Retinal pigment epithelial cell (primary cell): ENCODE measurements around the gene NOS1AP.

ENCODE experiments used
- DNase-seq: peaks from one replicate; pipeline ENCODE4 v3.0.0-alpha.2; 2010; ENCODE audit warnings: low read depth
- H3K4me3 ChIP-seq: 2 replicates; pipeline ENCODE4 v1.5.1; 2011; ENCODE audit warnings: mild to moderate bottlenecking, low read length, control low read depth, moderate library complexity
- CTCF ChIP-seq: conservative IDR thresholded peaks from 2 replicates; pipeline ENCODE4 v1.5.1; 2011; ENCODE audit warnings: low read depth, low read length, control low read depth, inconsistent platforms

The NOS1AP gene

GRCh38 chr1:162107911-162108310 lies 38.4 kb downstream of the NOS1AP start:
- no peak overlapping the region for H3K4me3 ChIP-seq
- DNase-seq: no peak
- no peak for TF ChIP-seq CTCF

- no peak overlapping the region for H3K4me3 ChIP-seq
- TF ChIP-seq CTCF: no peak
Observed at GRCh38 chr1:162108426-162108825, 38.9 kb downstream of the NOS1AP start.

GRCh38 chr1:162110910-162111309 lies 41.4 kb downstream of the NOS1AP start:
- no peak for DNase-seq
- TF ChIP-seq CTCF: no peak
- no peak overlapping the region for H3K4me3 ChIP-seq

More at GRCh38 chr1:162108426-162108825, 38.9 kb downstream of the NOS1AP start:
- DNase-seq: no peak

GRCh38 chr1:162111572-162111971 lies 42.1 kb downstream of the NOS1AP start:
- no peak overlapping the region for H3K4me3 ChIP-seq
- no peak for TF ChIP-seq CTCF
- no peak for DNase-seq

- no peak for DNase-seq
- TF ChIP-seq CTCF: no peak
- H3K4me3 ChIP-seq: no peak overlapping the region
Observed at GRCh38 chr1:162113419-162113818, 43.9 kb downstream of the NOS1AP start.

- no peak for DNase-seq
- H3K4me3 ChIP-seq: no peak overlapping the region
- TF ChIP-seq CTCF: no peak
Observed at GRCh38 chr1:162117039-162117774, 47.7 kb downstream of the NOS1AP start.

GRCh38 chr1:162118063-162118462 lies 48.6 kb downstream of the NOS1AP start:
- no peak for TF ChIP-seq CTCF
- no peak for DNase-seq
- no peak overlapping the region for H3K4me3 ChIP-seq
